Epithelial cell of proximal tubule (primary cell): Measurements from ENCODE around the gene SPINK8. TPM values are rescaled to one million over a fixed set of nuclear protein-coding genes. Genes with fewer than 3 reads are reported as not detected.

ENCODE experiments used
- DNase-seq: peaks from one replicate; pipeline ENCODE4 v3.0.0-alpha.2; 2011; ENCODE audit warnings: low read depth
- H3K4me3 ChIP-seq: 2 replicates; pipeline ENCODE4 v1.5.1; 2011; ENCODE audit warnings: low read depth, mild to moderate bottlenecking, low read length
- total RNA-seq: library from RNA; depleted of rRNA; stranded (reverse); fragments of >200 nt; gene quantifications from 2 replicates; pipeline ENCODE4 v1.2.3, GENCODE V29; 2015
- TF ChIP-seq, protein P1 (sequence below): conservative IDR thresholded peaks from 2 replicates; pipeline ENCODE4 v1.5.1; 2012; ENCODE audit warnings: low read depth, mild to moderate bottlenecking, low read length

SPINK8 gene
- total RNA-seq, 1 donor from 2014 or later, result not detected

GRCh38 chr3:48367201-48367600, 33.7 kb upstream of the SPINK8 start:
- DNase-seq, result no peak
- TF ChIP-seq, protein P1, sequence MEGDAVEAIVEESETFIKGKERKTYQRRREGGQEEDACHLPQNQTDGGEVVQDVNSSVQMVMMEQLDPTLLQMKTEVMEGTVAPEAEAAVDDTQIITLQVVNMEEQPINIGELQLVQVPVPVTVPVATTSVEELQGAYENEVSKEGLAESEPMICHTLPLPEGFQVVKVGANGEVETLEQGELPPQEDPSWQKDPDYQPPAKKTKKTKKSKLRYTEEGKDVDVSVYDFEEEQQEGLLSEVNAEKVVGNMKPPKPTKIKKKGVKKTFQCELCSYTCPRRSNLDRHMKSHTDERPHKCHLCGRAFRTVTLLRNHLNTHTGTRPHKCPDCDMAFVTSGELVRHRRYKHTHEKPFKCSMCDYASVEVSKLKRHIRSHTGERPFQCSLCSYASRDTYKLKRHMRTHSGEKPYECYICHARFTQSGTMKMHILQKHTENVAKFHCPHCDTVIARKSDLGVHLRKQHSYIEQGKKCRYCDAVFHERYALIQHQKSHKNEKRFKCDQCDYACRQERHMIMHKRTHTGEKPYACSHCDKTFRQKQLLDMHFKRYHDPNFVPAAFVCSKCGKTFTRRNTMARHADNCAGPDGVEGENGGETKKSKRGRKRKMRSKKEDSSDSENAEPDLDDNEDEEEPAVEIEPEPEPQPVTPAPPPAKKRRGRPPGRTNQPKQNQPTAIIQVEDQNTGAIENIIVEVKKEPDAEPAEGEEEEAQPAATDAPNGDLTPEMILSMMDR, result no peak

DNA sequence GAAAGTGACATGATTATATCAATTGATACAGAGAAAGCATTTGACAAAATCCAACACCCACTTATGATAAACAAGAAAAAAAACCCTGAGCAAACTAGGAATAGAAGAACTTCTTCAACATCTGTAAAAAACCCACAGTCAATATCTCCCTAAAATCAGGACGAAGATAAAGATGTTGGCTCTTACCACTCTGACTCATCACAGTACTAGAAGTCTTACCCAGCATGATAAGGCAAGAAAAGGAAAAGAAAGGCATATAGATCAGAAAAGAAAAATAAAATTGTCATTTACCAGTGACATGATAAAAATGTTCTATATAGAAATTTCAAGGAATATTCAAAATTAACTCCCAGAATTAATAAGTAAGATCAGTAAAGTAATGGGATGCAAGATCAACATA, 31.4 kb upstream of the SPINK8 start:
- no peak overlapping the region for H3K4me3 ChIP-seq
- DNase-seq, result no peak
- TF ChIP-seq, protein P1, result no peak

More at GRCh38 chr3:48367201-48367600, 33.7 kb upstream of the SPINK8 start:
- H3K4me3 ChIP-seq, result no peak overlapping the region

- DNase-seq, result no peak
- H3K4me3 ChIP-seq, result no peak overlapping the region
- TF ChIP-seq, protein P1, result no peak
Measured at GRCh38 chr3:48361928-48362327, 28.5 kb upstream of the SPINK8 start.

DNA sequence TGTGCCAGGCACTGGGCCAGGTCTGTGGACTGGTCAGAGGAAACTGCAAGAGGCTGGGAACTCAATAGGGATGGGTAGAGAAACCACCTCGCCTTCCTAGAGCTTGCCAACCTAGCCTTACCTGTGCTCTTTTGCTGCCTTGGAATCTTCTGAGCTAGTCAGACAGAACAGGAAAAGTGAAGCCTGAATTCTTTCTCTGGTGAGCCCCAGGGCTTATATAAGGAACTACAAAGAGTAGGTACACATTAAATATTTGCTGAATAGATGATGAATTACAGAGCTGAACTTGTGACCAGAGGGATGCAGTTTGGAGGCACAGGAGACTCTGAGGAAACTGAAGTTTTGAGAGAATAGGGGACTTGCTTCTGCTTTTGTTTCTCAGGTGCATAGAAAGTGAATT, 23.0 kb upstream of the SPINK8 start:
- no peak overlapping the region for H3K4me3 ChIP-seq
- no peak for DNase-seq
- TF ChIP-seq, protein P1, result no peak

DNA sequence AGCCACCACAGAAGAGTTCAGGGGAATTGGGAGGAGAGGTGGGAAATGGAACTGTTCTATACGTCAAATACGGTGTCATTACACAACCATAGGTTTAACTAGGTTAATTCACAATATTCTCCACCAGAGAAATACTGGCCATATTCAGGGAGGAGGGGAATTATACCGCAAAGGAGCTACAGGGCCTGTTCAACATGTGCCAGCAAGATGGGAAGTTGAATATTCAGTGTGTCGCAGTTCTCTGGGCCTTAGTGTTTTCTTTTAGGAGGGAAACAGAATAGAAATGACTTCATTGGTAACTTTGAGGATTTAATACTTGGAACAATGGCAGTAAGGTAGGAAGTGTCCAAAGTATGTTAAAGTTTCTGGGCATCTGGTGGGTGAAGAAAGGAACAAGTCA, 20.5 kb upstream of the SPINK8 start:
- DNase-seq, result no peak
- H3K4me3 ChIP-seq, result no peak overlapping the region
- TF ChIP-seq, protein P1, result no peak

DNA sequence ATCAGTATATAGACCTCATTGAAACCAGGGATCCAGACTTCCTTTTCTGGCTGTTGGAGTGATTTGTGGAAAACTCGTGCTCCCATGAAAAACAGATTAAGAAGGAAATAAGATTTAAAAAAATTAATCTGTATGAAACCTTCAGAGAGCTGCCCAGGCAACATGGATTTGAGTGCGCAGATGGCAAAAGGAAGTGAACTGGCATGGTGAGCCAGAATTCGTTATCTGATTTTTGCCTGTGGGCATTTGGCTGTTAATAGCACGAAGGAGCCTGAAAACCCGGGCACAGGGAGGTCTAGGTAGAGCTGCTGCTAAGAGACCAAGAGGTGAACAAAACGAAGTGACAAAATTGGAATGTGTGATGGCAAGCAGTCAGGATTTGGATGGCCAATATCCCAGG, 19.1 kb upstream of the SPINK8 start:
- no peak for DNase-seq
- H3K4me3 ChIP-seq, result no peak overlapping the region
- TF ChIP-seq, protein P1, result no peak

- no peak for DNase-seq
- no peak overlapping the region for H3K4me3 ChIP-seq
- TF ChIP-seq, protein P1, result no peak
Measured at GRCh38 chr3:48347500-48347899, 14.0 kb upstream of the SPINK8 start.
